Uterus (tissue), 4 donors: ENCODE measurements around the gene PTPRD. TPM values are rescaled to one million over a fixed set of nuclear protein-coding genes. Genes with fewer than 3 reads are reported as not detected.

Experiments used
- DNase-seq, 2 donors: peaks; one replicate each; pipeline ENCODE4 v3.0.0-alpha.2; 2019 to 2020
- H3K27ac ChIP-seq, 2 donors: fragments of 200-600 bp; sonication (generic); 1 replicate in 1 of 2; 2 replicates in 1 of 2; pipeline ENCODE4 v1.5.1; 2016 to 2018
- H3K27me3 ChIP-seq, 2 donors: fragments of 200-600 bp; sonication (generic); one replicate each; pipeline ENCODE4 v1.5.1; 2018 to 2019; ENCODE audit warnings: control low read depth in 1 of 2
- H3K36me3 ChIP-seq, 2 donors: fragments of 200-600 bp; sonication (generic); one replicate each; pipeline ENCODE4 v1.5.1; 2019; ENCODE audit warnings: control low read depth in 1 of 2
- H3K4me1 ChIP-seq, 2 donors: fragments of 200-600 bp; sonication (generic); one replicate each; pipeline ENCODE4 v1.5.1; 2018 to 2019; ENCODE audit warnings: control low read depth in 1 of 2
- H3K4me3 ChIP-seq, 2 donors: fragments of 200-600 bp; sonication (generic); 1 replicate in 1 of 2; 2 replicates in 1 of 2; pipeline ENCODE4 v1.5.1; 2018 to 2019; ENCODE audit warnings: mild to moderate bottlenecking in 1 of 2
- H3K9me3 ChIP-seq, 2 donors: fragments of 200-600 bp; sonication (generic); one replicate each; pipeline ENCODE4 v1.5.1; 2019; ENCODE audit warnings: control low read depth in 1 of 2
- POLR2A ChIP-seq, 2 donors: fragments of 450-650 bp; IDR thresholded peaks; one replicate each; pipeline ENCODE4 v1.6.1; 2016; ENCODE audit warnings: antibody characterized with exemption in 2 of 2, mild to moderate bottlenecking in 1 of 2, moderate library complexity in 1 of 2
- intact Hi-C: fragments of 100-400 bp; cut with DNase I; formaldehyde crosslinking; loops from one replicate; pipeline ENCODE4 v1.15.1; 2023; ENCODE audit warnings: low total_unique reads
- total RNA-seq, 4 donors: library from RNA; depleted of rRNA in 3 of 4; stranded (reverse); fragments of >200 nt in 3 of 4; gene quantifications; one replicate each; pipeline versions ENCODE4 v1.1.0 to v1.2.4, GENCODE V29; 2014 to 2023
- TF ChIP-seq, protein P1 (sequence below), 4 experiments: fragments of 200-600 bp in 2 of 4; fragments of 450-650 bp in 2 of 4; sonication (generic) in 2 of 4; IDR thresholded peaks; one replicate each; pipeline ENCODE4 v1.5.1; 2016 to 2019; ENCODE audit warnings: antibody characterized with exemption in 4 of 4, mild to moderate bottlenecking in 2 of 4, moderate library complexity in 1 of 4
- donor health status: DM: yes; HTN: yes; CAD: no.

PTPRD gene
- total RNA-seq, 4 donors from 2014 or later = 1.2 to 136 (median 26.4) TPM

DNA sequence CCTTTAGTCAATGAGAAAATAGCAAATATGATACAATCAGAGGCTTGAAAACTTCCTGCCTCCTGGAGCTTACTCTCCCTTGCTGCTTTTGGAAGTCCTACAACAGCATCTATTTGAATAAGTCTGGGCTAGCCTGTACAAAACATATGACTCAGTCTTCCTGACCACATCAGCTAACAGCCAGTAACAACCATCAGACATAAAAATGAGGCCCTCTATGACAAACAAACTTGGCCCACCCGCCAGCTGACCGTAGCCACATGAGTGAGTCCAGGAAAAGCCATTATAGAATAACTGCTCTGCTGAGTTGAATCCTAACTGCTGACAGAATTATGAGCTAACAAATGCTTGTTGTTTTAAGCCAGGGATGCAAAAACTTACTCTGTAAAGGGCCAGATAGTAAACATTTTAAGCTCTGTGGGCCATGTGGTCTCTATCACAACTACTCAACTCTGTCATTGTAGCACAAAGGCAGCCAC lies 347.6 kb downstream of the PTPRD start:
- TF ChIP-seq POLR2A (IDR thresholded peaks at IDR 0.05) = no peak
- TF ChIP-seq, protein P1, sequence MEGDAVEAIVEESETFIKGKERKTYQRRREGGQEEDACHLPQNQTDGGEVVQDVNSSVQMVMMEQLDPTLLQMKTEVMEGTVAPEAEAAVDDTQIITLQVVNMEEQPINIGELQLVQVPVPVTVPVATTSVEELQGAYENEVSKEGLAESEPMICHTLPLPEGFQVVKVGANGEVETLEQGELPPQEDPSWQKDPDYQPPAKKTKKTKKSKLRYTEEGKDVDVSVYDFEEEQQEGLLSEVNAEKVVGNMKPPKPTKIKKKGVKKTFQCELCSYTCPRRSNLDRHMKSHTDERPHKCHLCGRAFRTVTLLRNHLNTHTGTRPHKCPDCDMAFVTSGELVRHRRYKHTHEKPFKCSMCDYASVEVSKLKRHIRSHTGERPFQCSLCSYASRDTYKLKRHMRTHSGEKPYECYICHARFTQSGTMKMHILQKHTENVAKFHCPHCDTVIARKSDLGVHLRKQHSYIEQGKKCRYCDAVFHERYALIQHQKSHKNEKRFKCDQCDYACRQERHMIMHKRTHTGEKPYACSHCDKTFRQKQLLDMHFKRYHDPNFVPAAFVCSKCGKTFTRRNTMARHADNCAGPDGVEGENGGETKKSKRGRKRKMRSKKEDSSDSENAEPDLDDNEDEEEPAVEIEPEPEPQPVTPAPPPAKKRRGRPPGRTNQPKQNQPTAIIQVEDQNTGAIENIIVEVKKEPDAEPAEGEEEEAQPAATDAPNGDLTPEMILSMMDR (IDR thresholded peaks at IDR 0.05) = no peak
- no peaks in the 10 kb centered on the region for H3K27me3 ChIP-seq
- H3K4me1 ChIP-seq = no peaks in the 10 kb centered on the region
- no peaks in the 10 kb centered on the region for H3K9me3 ChIP-seq
- intact Hi-C loops = no loop called here
- no peaks in the 10 kb centered on the region for H3K36me3 ChIP-seq
- no peak overlapping the region for H3K27ac ChIP-seq
- H3K4me3 ChIP-seq = no peak overlapping the region
- no peak for DNase-seq

DNA sequence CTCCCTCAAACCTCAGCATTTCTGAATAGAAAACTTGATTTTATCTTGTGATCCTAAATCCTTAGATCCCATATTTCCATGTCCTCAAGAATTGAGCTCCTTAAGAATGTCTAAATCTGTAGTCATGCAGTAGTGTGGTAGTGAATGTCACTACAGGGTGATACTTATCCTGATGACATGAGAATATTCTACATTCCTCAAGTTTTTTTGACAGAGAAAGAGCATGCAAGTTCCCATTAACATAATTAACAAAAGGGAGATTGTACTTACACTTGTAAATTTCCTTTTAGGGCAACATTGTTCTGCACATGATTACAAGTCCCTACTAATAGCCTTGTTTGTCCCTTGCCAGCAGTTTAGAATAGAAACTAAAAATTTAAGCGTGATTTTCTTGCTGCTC lies 352.3 kb downstream of the PTPRD start:
- intact Hi-C loops = no loop called here
- no peak for TF ChIP-seq POLR2A (IDR thresholded peaks at IDR 0.05)
- TF ChIP-seq, protein P1 (IDR thresholded peaks at IDR 0.05) = no peak

DNA sequence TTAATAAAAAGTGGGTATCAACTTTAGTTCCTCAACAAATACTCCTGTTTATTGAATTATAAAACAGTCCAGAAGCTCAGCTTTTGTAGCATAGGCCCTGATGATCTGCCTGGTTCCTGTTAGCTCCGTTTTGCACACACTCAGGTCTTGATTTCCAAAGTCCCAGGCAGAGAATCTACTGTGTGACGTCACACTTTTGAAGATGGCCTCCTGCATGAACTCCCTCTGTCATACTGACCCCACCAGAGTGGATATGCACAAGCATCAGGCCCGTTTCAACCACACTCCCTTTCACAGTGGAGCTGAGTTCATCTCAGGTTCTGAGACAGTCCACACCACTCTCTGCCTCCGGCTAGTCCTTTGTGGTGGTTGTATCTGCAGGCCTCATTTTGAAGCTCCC lies 353.1 kb downstream of the PTPRD start:
- no peak overlapping the region for H3K4me3 ChIP-seq
- DNase-seq = no peak
- H3K4me1 ChIP-seq = no peaks in the 10 kb centered on the region
- H3K27me3 ChIP-seq = no peaks in the 10 kb centered on the region
- H3K36me3 ChIP-seq = no peaks in the 10 kb centered on the region
- TF ChIP-seq, protein P1 (IDR thresholded peaks at IDR 0.05) = no peak
- no peak for TF ChIP-seq POLR2A (IDR thresholded peaks at IDR 0.05)
- H3K27ac ChIP-seq = no peak overlapping the region
- intact Hi-C loops = no loop called here
- H3K9me3 ChIP-seq = no peaks in the 10 kb centered on the region

More for the DNA sequence above, 352.3 kb downstream of the PTPRD start:
- no peaks in the 10 kb centered on the region for H3K27me3 ChIP-seq
- no peak for DNase-seq
- no peaks in the 10 kb centered on the region for H3K4me1 ChIP-seq
- no peak overlapping the region for H3K27ac ChIP-seq
- H3K4me3 ChIP-seq = no peak overlapping the region
- no peaks in the 10 kb centered on the region for H3K36me3 ChIP-seq
- H3K9me3 ChIP-seq = no peaks in the 10 kb centered on the region

DNA sequence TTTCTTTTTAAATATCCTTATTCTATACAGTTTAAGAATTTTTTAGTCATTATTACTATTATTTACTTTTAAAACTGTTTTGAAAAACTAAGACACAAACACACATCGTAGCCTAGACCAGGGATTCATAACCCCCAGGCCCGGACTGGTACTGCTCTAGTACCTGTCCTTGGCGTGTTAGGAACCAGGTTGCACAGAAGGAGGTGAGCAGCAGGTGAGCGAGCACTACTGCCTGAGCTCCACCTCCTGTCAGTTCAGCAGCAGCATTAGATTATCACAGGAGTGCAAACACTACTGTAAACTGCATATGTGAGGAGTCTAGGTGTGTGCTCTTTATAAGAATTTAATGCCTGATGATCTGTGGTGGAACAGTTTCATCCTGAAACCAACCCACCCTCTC lies 357.0 kb downstream of the PTPRD start:
- Histone ChIP-seq H3K4me3 (no peak overlapping the region), H3K27me3 (no peaks in the 10 kb centered on the region), H3K36me3 (no peaks in the 10 kb centered on the region), H3K9me3 (no peaks in the 10 kb centered on the region), H3K4me1 (no peaks in the 10 kb centered on the region), H3K27ac (no peak overlapping the region)
- intact Hi-C loops = no loop called here
- DNase-seq = no peak
- TF ChIP-seq POLR2A (IDR thresholded peaks at IDR 0.05) = no peak
- TF ChIP-seq, protein P1 (IDR thresholded peaks at IDR 0.05) = no peak

DNA sequence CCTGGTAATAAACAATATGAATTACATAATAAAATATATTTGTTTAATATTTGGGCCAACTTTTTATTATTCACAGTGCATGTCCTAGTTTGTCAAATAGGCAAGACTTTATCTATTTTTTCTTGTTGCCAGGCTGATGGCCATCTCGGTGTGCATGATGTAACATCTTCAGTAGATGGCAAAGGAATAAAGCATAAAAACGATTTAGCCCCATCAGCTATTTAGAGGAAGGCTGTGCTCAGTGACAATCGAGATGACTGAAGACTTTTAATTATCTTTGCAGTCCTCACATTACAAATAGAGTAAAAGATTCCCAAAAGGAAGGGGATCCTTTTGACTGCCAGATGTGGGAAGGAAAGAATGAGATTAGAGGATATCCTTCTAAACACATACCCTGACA lies 358.5 kb downstream of the PTPRD start:
- TF ChIP-seq, protein P1 (IDR thresholded peaks at IDR 0.05) = no peak
- no peak for TF ChIP-seq POLR2A (IDR thresholded peaks at IDR 0.05)
- intact Hi-C loops = no loop called here
- no peak overlapping the region for H3K27ac ChIP-seq
- H3K27me3 ChIP-seq = no peaks in the 10 kb centered on the region
- H3K36me3 ChIP-seq = no peaks in the 10 kb centered on the region
- no peaks in the 10 kb centered on the region for H3K9me3 ChIP-seq
- no peaks in the 10 kb centered on the region for H3K4me1 ChIP-seq
- no peak overlapping the region for H3K4me3 ChIP-seq
- no peak for DNase-seq
